H9 (cell line): ENCODE data around the gene SRF. TPM values are rescaled to one million over a fixed set of nuclear protein-coding genes. Genes with fewer than 3 reads are reported as not detected.

Experiments used
- DNase-seq: peaks from one replicate; pipeline ENCODE4 v3.0.0-alpha.2; 2017
- H2AFZ ChIP-seq: one replicate; pipeline ENCODE4 v1.6.1; 2013; ENCODE audit warnings: mild to moderate bottlenecking, low read length, control low read depth, moderate library complexity
- H2AK5ac ChIP-seq: 2 replicates; pipeline ENCODE4 v1.6.1; 2013; ENCODE audit warnings: low read length, control low read depth, mixed read lengths; ENCODE audit not compliant: insufficient read length
- H2BK120ac ChIP-seq: one replicate; pipeline ENCODE4 v1.6.1; 2013; ENCODE audit warnings: low read depth, mild to moderate bottlenecking, low read length, control low read depth, inconsistent platforms; ENCODE audit not compliant: poor library complexity, severe bottlenecking
- H2BK12ac ChIP-seq: 2 replicates; pipeline ENCODE4 v1.6.1; 2013; ENCODE audit warnings: low read length, control low read depth, mixed read lengths, low read depth; ENCODE audit not compliant: insufficient read length
- H2BK15ac ChIP-seq: 2 replicates; pipeline ENCODE4 v1.6.1; 2013; ENCODE audit warnings: low read depth, low read length, control low read depth
- H2BK20ac ChIP-seq: one replicate; pipeline ENCODE4 v1.6.1; 2013; ENCODE audit warnings: low read depth, mild to moderate bottlenecking, low read length, control low read depth, inconsistent platforms; ENCODE audit not compliant: poor library complexity, severe bottlenecking
- H2BK5ac ChIP-seq: 2 replicates; pipeline ENCODE4 v1.6.1; 2013; ENCODE audit warnings: low read length, control low read depth, mixed read lengths; ENCODE audit not compliant: insufficient read length
- H3K14ac ChIP-seq: 2 replicates; pipeline ENCODE4 v1.6.1; 2013; ENCODE audit warnings: low read length, control low read depth; ENCODE audit not compliant: insufficient read depth
- H3K18ac ChIP-seq: 2 replicates; pipeline ENCODE4 v1.6.1; 2013; ENCODE audit warnings: low read depth, mild to moderate bottlenecking, mixed read lengths, low read length, control low read depth; ENCODE audit not compliant: insufficient read length
- H3K23ac ChIP-seq: 2 replicates; pipeline ENCODE4 v1.6.1; 2013; ENCODE audit warnings: low read length, control low read depth, mixed read lengths, low read depth; ENCODE audit not compliant: insufficient read length
- H3K23me2 ChIP-seq: 2 replicates; pipeline ENCODE4 v1.6.1; 2013; ENCODE audit warnings: low read depth, mild to moderate bottlenecking, mixed read lengths, low read length, control low read depth; ENCODE audit not compliant: insufficient read length, poor library complexity, severe bottlenecking
- H3K27ac ChIP-seq: 2 replicates; pipeline ENCODE4 v1.5.1; 2013; ENCODE audit warnings: low read length, control low read depth, mixed read lengths, low read depth; ENCODE audit not compliant: insufficient read length
- H3K27me3 ChIP-seq: 2 replicates; pipeline ENCODE4 v1.6.1; 2013; ENCODE audit warnings: low read length, control low read depth, inconsistent platforms; ENCODE audit not compliant: insufficient read depth
- H3K4ac ChIP-seq: 2 replicates; pipeline ENCODE4 v1.6.1; 2013; ENCODE audit warnings: low read depth, mild to moderate bottlenecking, control low read depth, inconsistent platforms, low read length, moderate library complexity
- H3K4me1 ChIP-seq: 2 replicates; pipeline ENCODE4 v1.6.1; 2013; ENCODE audit warnings: low read length, control low read depth, inconsistent platforms; ENCODE audit not compliant: insufficient read depth
- H3K4me2 ChIP-seq: 2 replicates; pipeline ENCODE4 v1.6.1; 2013; ENCODE audit warnings: low read length, control low read depth, mixed read lengths; ENCODE audit not compliant: insufficient read length, insufficient read depth
- H3K56ac ChIP-seq: 2 replicates; pipeline ENCODE4 v1.6.1; 2013; ENCODE audit warnings: low read depth, mild to moderate bottlenecking, mixed read lengths, low read length, control low read depth; ENCODE audit not compliant: insufficient read length
- H3K79me1 ChIP-seq: 2 replicates; pipeline ENCODE4 v1.6.1; 2013; ENCODE audit warnings: low read depth, mild to moderate bottlenecking, moderate library complexity, low read length, control low read depth, inconsistent platforms; ENCODE audit not compliant: insufficient read depth, poor library complexity, severe bottlenecking
- H3K79me2 ChIP-seq: 2 replicates; pipeline ENCODE4 v1.6.1; 2013; ENCODE audit warnings: low read length, control low read depth, inconsistent platforms; ENCODE audit not compliant: insufficient read depth
- H3K9ac ChIP-seq: 2 replicates; pipeline ENCODE4 v1.6.1; 2013; ENCODE audit warnings: low read length, control low read depth, mixed read lengths; ENCODE audit not compliant: insufficient read length; ENCODE audit errors: extremely low read depth
- H3K9me3 ChIP-seq: one replicate; pipeline ENCODE4 v1.6.1; 2013; ENCODE audit warnings: low read depth, low read length, inconsistent platforms; ENCODE audit not compliant: control insufficient read depth
- H3T11ph ChIP-seq: one replicate; pipeline ENCODE4 v1.6.1; 2013; ENCODE audit warnings: mild to moderate bottlenecking, low read length, control low read depth, inconsistent platforms
- H4K20me1 ChIP-seq: one replicate; pipeline ENCODE4 v1.6.1; 2013; ENCODE audit not compliant: control insufficient read depth, insufficient read length, insufficient read depth
- H4K5ac ChIP-seq: 2 replicates; pipeline ENCODE4 v1.6.1; 2013; ENCODE audit warnings: low read depth, mild to moderate bottlenecking, mixed read lengths, low read length, control low read depth; ENCODE audit not compliant: insufficient read length
- H4K8ac ChIP-seq: replicated peaks from 2 replicates; pipeline ENCODE4 v1.6.1; 2013; ENCODE audit warnings: low read length, control low read depth, mixed read lengths, low read depth; ENCODE audit not compliant: insufficient read length
- H4K91ac ChIP-seq: 2 replicates; pipeline ENCODE4 v1.6.1; 2013; ENCODE audit warnings: low read depth, mild to moderate bottlenecking, moderate library complexity, mixed read lengths, low read length, control low read depth; ENCODE audit not compliant: insufficient read length
- H3K27ac Mint-ChIP-seq, 3 experiments: 2 replicates in 2 of 3; 3 replicates in 1 of 3; pipeline ENCODE4 v1.8.0; 2020 to 2021; ENCODE audit warnings: mixed read lengths in 3 of 3, mild to moderate bottlenecking in 1 of 3, moderate library complexity in 1 of 3
- H3K27me3 Mint-ChIP-seq: 2 replicates; pipeline ENCODE4 v1.8.0; 2021; ENCODE audit warnings: low read depth, mild to moderate bottlenecking, moderate library complexity, mixed read lengths
- H3K36me3 Mint-ChIP-seq, 3 experiments: 2 replicates in 2 of 3; 3 replicates in 1 of 3; pipeline ENCODE4 v1.8.0; 2020 to 2021; ENCODE audit warnings: low read depth in 3 of 3, mixed read lengths in 3 of 3; ENCODE audit not compliant: insufficient read depth in 1 of 3
- H3K4me1 Mint-ChIP-seq, 2 experiments: 2 replicates each; pipeline ENCODE4 v1.8.0; 2020; ENCODE audit warnings: mixed read lengths in 2 of 2
- H3K4me3 Mint-ChIP-seq, 2 experiments: 2 replicates in 1 of 2; 3 replicates in 1 of 2; pipeline ENCODE4 v1.8.0; 2020 to 2021; ENCODE audit warnings: mild to moderate bottlenecking in 2 of 2, mixed read lengths in 2 of 2, moderate library complexity in 1 of 2
- H3K9me3 Mint-ChIP-seq, 2 experiments: 2 replicates in 1 of 2; 3 replicates in 1 of 2; pipeline ENCODE4 v1.8.0; 2020; ENCODE audit warnings: mild to moderate bottlenecking in 2 of 2, mixed read lengths in 2 of 2, moderate library complexity in 1 of 2
- CTCF ChIP-seq: fragments of 200-600 bp; sonication (generic); conservative IDR thresholded peaks from 3 replicates; pipeline ENCODE4 v1.8.0; 2021; ENCODE audit warnings: antibody characterized with exemption, mild to moderate bottlenecking
- WGBS: extraction: QIAGEN DNeasy Blood & Tissue Kit; methylation state at CpG from one replicate; pipeline ENCODE4 v1.1.7; 2013; ENCODE audit warnings: missing lambda C conversion rate, low lambda C conversion rate, mixed read lengths; ENCODE audit not compliant: insufficient read length; ENCODE audit errors: extremely low coverage; 5-methylcytosine and 5-hydroxymethylcytosine counted together
- total RNA-seq: library from RNA; stranded (reverse); gene quantifications from 2 replicates; pipeline ENCODE4 v1.2.1, GENCODE V29; 2021

Gene SRF
- total RNA-seq, 1 experiment from 2014 or later, result 57.5 TPM

GRCh38 chr6:43181942-43182860, 11.1 kb downstream of the SRF start, which contains the start of gene CUL9:
Gene CUL9 (plus strand): TSS chr6:43182196. CDS start chr6:43184311, 2,115 bp downstream.
- Histone ChIP-seq H3K79me1 (no peaks in the 10 kb centered on the region), H3K14ac (peak within 1 kb of the TSS; percentile 69; the same call in 1 of the 2 replicates), H2AFZ (no peak within 1 kb of the TSS), H3T11ph (no peak within 1 kb of the TSS), H3K23ac (no peak within 1 kb of the TSS), H3K9ac (peak within 1 kb of the TSS; percentile 18), H2BK15ac (no peak within 1 kb of the TSS), H3K27ac (no peak within 1 kb of the TSS), H3K18ac (peak within 1 kb of the TSS; percentile 86), H3K4me1 (no peaks in the 10 kb centered on the region), H4K91ac (no peak within 1 kb of the TSS), H2BK120ac (no peak within 1 kb of the TSS), H3K56ac (no peak within 1 kb of the TSS), H3K79me2 (no peaks in the 10 kb centered on the region), H4K8ac (no peak within 1 kb of the TSS), H3K23me2 (peaks cover 6% of the 10 kb centered on the region), H2BK20ac (no peak within 1 kb of the TSS), H2AK5ac (no peak within 1 kb of the TSS), H4K20me1 (no peaks in the 10 kb centered on the region), H3K4me2 (peak within 1 kb of the TSS; percentile 90), H3K9me3 (no peaks in the 10 kb centered on the region), H2BK12ac (no peak within 1 kb of the TSS), H4K5ac (no peak within 1 kb of the TSS), H3K27me3 (no peaks in the 10 kb centered on the region), H3K4ac (no peak within 1 kb of the TSS), H2BK5ac (no peak within 1 kb of the TSS)
- peak; percentile 77 for DNase-seq
- H3K36me3 Mint-ChIP-seq, result peaks cover 22 to 33% (median 28%) of the 10 kb centered on the region in 3 experiments; a peak in 6 of 7 replicates
- H3K4me1 Mint-ChIP-seq, result peaks cover 21% of the 10 kb centered on the region in 2 experiments
- no CpG with 5 or more reads among the region's 51 CpGs for WGBS
- H3K27me3 Mint-ChIP-seq, result no peaks in the 10 kb centered on the region
- no peak for TF ChIP-seq CTCF
- peak within 1 kb of the TSS; percentile 91 to 96 (median 94) for H3K27ac Mint-ChIP-seq
- peak within 1 kb of the TSS; percentile 77 to 86 for H3K4me3 Mint-ChIP-seq
- no peaks in the 10 kb centered on the region for H3K9me3 Mint-ChIP-seq
